Liver (tissue), 3 donors: ENCODE results near the gene CARD14.

Source experiments
- CTCF ChIP-seq: fragments of 150-350 bp; IDR thresholded peaks from 2 replicates; pipeline ENCODE4 v1.5.1; 2017; ENCODE audit warnings: improper control_type of control experiment, low read depth, low read length; ENCODE audit not compliant: missing input control
- NR2F2 ChIP-seq: IDR thresholded peaks from 2 replicates; pipeline ENCODE4 v1.6.1; 2016; ENCODE audit warnings: antibody characterized with exemption
- SP1 ChIP-seq: IDR thresholded peaks from 2 replicates; pipeline ENCODE4 v1.6.1; 2018; ENCODE audit warnings: antibody characterized with exemption, mild to moderate bottlenecking
- TAF1 ChIP-seq: conservative IDR thresholded peaks from 2 replicates; pipeline ENCODE4 v1.6.1; 2016; ENCODE audit warnings: antibody characterized with exemption, mild to moderate bottlenecking
- donor health status: healthy.
- donor health status: healthy.

- peak; percentile 50 for TF ChIP-seq CTCF
- TF ChIP-seq TAF1: no peak
- TF ChIP-seq NR2F2: no peak
- TF ChIP-seq SP1: no peak
Observed at GRCh38 chr17:80252871-80253270, 83.0 kb downstream of the CARD14 start.
